Kidney (tissue), 14 donors: ENCODE measurements around the gene ANTXRL. TPM values are rescaled to one million over a fixed set of nuclear protein-coding genes. Genes with fewer than 3 reads are reported as not detected.
A peak's percentile ranks its signal among the peaks of the same experiment; 100 is the strongest.

Experiments
- DNase-seq, 5 donors: peaks; one replicate each; pipeline ENCODE4 v3.0.0-alpha.2; 2013 to 2020
- FAIRE-seq: peaks from 2 replicates; lab custom pipeline; 2012; peaks lifted over from hg19 to GRCh38; lab: Jason Lieb, UNC
- H3K27ac ChIP-seq, 2 donors: one replicate each; pipeline ENCODE4 v1.7.0; 2013; ENCODE audit warnings: low read depth in 2 of 2, low read length in 2 of 2, inconsistent platforms in 1 of 2
- H3K27me3 ChIP-seq: one replicate; pipeline ENCODE4 v1.7.1; 2013; ENCODE audit warnings: low read length, inconsistent platforms; ENCODE audit not compliant: control insufficient read depth, insufficient read depth
- H3K36me3 ChIP-seq, 3 donors: one replicate each; pipeline versions ENCODE4 v1.7.0 to v1.7.1; 2013; ENCODE audit warnings: low read length in 3 of 3, control low read depth in 1 of 3, inconsistent platforms in 1 of 3; ENCODE audit not compliant: insufficient read depth in 3 of 3, control insufficient read depth in 2 of 3
- H3K4me1 ChIP-seq, 3 donors: one replicate each; pipeline versions ENCODE4 v1.7.0 to v1.7.1; 2013; ENCODE audit warnings: low read length in 3 of 3, inconsistent platforms in 1 of 3, low read depth in 1 of 3; ENCODE audit not compliant: control insufficient read depth in 2 of 3, insufficient read depth in 2 of 3
- H3K4me3 ChIP-seq, 3 donors: one replicate each; pipeline versions ENCODE4 v1.7.0 to v1.8.1; 2013; ENCODE audit warnings: low read length in 3 of 3, control low read depth in 1 of 3, inconsistent platforms in 1 of 3
- H3K9ac ChIP-seq, 3 donors: one replicate each; pipeline versions ENCODE4 v1.7.0 to v1.7.1; 2013; ENCODE audit warnings: low read length in 3 of 3, control low read depth in 1 of 3, inconsistent platforms in 1 of 3
- H3K9me3 ChIP-seq, 3 donors: one replicate each; pipeline versions ENCODE4 v1.7.0 to v1.7.1; 2013; ENCODE audit warnings: low read length in 3 of 3, control low read depth in 1 of 3, inconsistent platforms in 1 of 3; ENCODE audit not compliant: control insufficient read depth in 2 of 3, insufficient read depth in 1 of 3
- intact Hi-C: fragments of 100-400 bp; cut with DNase I; formaldehyde crosslinking; loops from one replicate; pipeline ENCODE4 v1.11.1; 2022
- polyA plus RNA-seq: library from polyadenylated mRNA; stranded (reverse); fragments of 350-450 nt; fragmentation: Illumina TruSeq; extraction: RNeasy Lipid Tissue Mini Kit (QIAGEN cat#74804); gene quantifications from one replicate; pipeline ENCODE4 v1.2.3, GENCODE V29; 2014; ENCODE audit warnings: low read depth, low replicate concordance; ENCODE audit not compliant: insufficient read depth
- total RNA-seq: library from RNA; stranded (reverse); fragmentation: NEBNext Ultra II Directional; extraction: Animal tissue kit (Norgen Biotek cat#: 25700); gene quantifications from one replicate; pipeline ENCODE4 v1.2.1, GENCODE V29; 2021
- TF ChIP-seq, protein P1 (sequence below): IDR thresholded peaks from 3 replicates; pipeline ENCODE4 v1.5.1; 2012; ENCODE audit warnings: mild to moderate bottlenecking, moderate library complexity, borderline replicate concordance; ENCODE audit not compliant: insufficient read depth; ENCODE audit errors: extremely low read depth
- donor health status: control.
- donor health status: control.
- donor health status: control.
- donor health status: control.
- donor health status: control.
- donor health status: DM: yes; HTN: yes; CAD: no.
- donor health status: Normal renal cell carcinoma (clear cell type).

ANTXRL gene
- total and polyA plus RNA-seq, 2 donors from 2014 or later = 0.16 TPM; not detected in 1

DNA sequence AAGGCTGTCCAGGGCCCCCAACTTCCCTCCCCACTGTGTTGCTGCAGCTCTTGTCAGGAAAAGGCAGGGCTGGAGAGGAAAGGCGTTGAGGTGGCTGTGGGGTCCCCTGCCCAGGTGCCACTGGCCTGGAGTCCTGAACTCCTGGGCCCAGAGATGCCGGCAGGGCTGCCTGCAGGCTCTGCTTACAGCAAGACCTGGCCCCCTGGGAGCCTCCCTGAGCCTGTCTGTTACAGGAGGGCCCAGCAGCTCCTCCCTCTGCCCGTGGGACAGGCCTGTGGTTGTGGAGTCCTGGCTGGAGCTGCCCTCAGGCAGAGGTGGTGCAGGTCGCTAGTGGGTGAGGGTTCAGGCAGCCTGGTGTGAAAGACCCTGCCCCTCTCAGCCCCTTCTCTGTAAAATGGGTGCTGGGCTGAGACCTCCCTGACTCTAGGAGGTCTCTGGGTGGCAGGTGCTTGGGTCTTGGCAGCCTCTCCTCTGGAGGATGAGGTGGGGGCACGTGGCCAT is 9.9 kb downstream of the ANTXRL start:
- H3K27me3 ChIP-seq = peaks cover 2% of the 10 kb centered on the region
- no peak overlapping the region for H3K9ac ChIP-seq
- DNase-seq (peak in 1 of 5 donors; percentile 41), FAIRE-seq (no peak)
- peaks cover 0 to 2% (median 0%) of the 10 kb centered on the region in 3 donors for H3K36me3 ChIP-seq
- no peaks in the 10 kb centered on the region for H3K4me1 ChIP-seq
- TF ChIP-seq, protein P1, sequence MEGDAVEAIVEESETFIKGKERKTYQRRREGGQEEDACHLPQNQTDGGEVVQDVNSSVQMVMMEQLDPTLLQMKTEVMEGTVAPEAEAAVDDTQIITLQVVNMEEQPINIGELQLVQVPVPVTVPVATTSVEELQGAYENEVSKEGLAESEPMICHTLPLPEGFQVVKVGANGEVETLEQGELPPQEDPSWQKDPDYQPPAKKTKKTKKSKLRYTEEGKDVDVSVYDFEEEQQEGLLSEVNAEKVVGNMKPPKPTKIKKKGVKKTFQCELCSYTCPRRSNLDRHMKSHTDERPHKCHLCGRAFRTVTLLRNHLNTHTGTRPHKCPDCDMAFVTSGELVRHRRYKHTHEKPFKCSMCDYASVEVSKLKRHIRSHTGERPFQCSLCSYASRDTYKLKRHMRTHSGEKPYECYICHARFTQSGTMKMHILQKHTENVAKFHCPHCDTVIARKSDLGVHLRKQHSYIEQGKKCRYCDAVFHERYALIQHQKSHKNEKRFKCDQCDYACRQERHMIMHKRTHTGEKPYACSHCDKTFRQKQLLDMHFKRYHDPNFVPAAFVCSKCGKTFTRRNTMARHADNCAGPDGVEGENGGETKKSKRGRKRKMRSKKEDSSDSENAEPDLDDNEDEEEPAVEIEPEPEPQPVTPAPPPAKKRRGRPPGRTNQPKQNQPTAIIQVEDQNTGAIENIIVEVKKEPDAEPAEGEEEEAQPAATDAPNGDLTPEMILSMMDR = no peak
- H3K4me3 ChIP-seq = no peak overlapping the region
- H3K27ac ChIP-seq = no peak overlapping the region
- intact Hi-C loops = no loop called here
- H3K9me3 ChIP-seq = peaks cover 0 to 4% (median 0%) of the 10 kb centered on the region in 3 donors

DNA sequence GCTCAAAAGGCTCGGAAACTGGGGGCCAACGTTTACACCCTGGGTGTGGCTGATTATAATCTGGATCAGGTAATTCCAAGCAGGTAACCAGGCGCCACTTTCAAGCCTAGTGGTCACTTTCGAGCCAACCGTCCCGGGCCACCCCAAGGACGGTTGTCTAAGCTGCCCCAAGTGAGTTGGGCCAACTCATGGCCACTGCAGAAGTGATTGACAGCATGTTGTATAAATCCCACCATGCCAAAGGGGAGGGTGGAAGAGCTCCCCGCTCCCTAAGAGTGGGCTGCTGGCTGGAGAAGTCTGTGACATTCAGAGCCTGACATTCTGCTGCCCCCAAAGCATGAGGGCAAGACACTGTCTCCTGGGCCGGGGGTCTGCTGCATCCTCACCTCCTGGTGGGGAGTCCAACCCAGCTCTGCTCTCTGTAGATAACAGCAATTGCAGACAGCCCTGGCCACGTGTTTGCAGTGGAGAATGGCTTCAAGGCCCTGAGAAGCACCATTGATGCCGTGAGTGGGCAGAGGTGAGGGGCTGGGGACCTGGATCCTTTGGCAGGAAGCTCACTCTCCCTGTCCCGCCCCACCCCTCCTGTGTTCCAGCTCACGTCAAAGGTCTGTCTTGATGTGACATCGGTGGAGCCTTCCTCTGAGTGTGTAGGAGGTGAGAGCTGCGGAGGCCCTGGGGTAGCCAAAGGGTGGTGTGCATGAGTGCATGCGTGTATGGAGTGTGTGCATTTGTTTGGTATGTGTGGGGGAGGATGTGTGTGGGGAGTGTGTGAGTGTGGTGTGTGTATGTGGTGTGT is 10.8 kb downstream of the ANTXRL start:
- Histone ChIP-seq H3K36me3 (peaks cover 0 to 2% (median 0%) of the 10 kb centered on the region in 3 donors), H3K27me3 (peaks cover 2% of the 10 kb centered on the region), H3K9me3 (peaks cover 0 to 4% (median 0%) of the 10 kb centered on the region in 3 donors), H3K9ac (no peak overlapping the region), H3K27ac (no peak overlapping the region), H3K4me3 (no peak overlapping the region), H3K4me1 (no peaks in the 10 kb centered on the region)
- intact Hi-C loops = no loop called here
- FAIRE-seq (no peak), DNase-seq (peak in 2 of 5 donors; percentile 7 to 41)
- TF ChIP-seq, protein P1 = no peak

DNA sequence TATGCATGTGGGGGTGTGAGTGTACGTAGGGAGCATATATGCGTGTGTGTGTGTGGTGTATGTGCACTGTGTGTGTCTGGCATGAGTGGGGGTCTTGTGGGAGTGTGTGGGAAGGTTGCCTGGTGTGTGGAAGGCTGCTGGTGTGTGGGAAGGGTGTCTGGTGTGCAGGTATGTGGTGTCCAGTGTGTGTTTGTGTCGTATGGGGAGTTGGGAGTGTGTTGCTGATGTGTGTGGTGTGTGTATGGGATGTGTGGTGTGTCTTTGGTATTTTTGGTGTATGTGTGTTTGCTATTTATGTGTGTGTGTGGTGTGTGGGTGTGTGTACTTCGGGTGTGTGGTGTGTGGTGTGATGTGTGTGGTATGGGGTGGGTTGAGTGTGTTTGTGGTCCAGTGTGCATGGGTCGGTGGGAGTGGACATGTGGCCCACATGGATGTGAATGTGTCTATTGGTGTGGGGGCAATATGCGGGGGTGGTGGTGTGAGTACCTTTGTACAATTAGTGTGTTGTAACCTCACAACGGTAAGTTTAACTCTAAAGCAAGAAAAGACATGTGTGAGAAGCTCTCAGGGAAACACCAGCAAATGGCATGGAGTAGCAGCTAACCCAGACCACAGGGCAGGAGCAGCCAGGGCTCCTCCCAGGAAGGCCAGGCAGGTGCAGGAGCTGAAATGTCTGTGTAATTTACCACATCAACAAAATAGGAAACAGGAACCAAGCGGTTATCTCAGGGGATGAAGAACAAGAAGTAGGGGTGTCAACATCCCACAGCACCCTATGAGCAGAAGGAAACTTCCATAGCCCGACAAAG is 11.9 kb downstream of the ANTXRL start:
- FAIRE-seq = no peak
- intact Hi-C loops = no loop called here

More for the DNA sequence above, 11.9 kb downstream of the ANTXRL start:
- peak in 1 of 5 donors; percentile 23 for DNase-seq
- Histone ChIP-seq H3K27me3 (no peaks in the 10 kb centered on the region), H3K4me3 (no peak overlapping the region), H3K4me1 (no peaks in the 10 kb centered on the region), H3K9ac (no peak overlapping the region), H3K27ac (no peak overlapping the region), H3K36me3 (no peaks in the 10 kb centered on the region), H3K9me3 (no peaks in the 10 kb centered on the region)
- TF ChIP-seq, protein P1 = no peak
